GM13976 (cell line): ENCODE data around the gene ASPHD1.
"Not testable (repeated sequence)": the region's sequence is repeated elsewhere in the genome, so short reads cannot be mapped to it uniquely, and the experiment has no call there.

ENCODE experiments used
- DNase-seq: peaks from one replicate; pipeline ENCODE4 v3.0.0; 2012; ENCODE audit warnings: low spot score
- CTCF ChIP-seq: IDR thresholded peaks from 2 replicates; pipeline ENCODE4 v1.5.1; 2012; ENCODE audit warnings: borderline replicate concordance, mild to moderate bottlenecking; ENCODE audit not compliant: insufficient read depth; ENCODE audit errors: extremely low read depth, missing control alignments, control extremely low read depth
- in situ Hi-C: fragments of 300-500 bp; cut with MboI; formaldehyde crosslinking; loops from one replicate; pipeline ENCODE4 v1.12.0; 2022; ENCODE audit warnings: low sequenced_read_pairs, mixed read lengths, inconsistent platforms; ENCODE audit not compliant: unreplicated experiment

The ASPHD1 gene

DNA sequence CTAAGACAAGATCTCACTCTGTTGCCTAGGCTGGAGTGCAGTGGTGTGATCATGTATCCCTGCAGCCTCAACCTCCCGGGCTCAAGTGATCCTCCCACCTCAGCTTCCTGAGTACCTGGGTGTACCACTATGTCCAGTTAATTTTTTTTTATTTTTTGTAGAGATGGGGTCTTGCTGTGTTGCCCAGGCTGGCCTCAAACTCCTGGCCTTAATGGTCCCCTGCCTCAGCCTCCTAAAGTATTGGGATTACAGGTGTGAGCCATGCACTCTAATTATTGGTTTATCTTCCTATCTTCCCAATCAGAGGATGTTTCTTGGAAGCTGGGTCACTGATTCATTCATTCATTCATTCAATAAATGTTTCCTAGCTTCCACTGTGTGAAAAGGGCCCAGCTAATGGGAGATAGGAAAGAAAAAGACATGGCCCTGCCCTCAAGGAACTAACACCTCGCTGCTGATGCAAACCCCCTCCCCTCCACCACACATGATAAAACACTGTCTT lies 8.5 kb downstream of the ASPHD1 start:
- in situ Hi-C loops: no loop called here
- DNase-seq: no peak
- no peak for TF ChIP-seq CTCF

GRCh38 chr16:29909391-29909790 lies 9.1 kb downstream of the ASPHD1 start:
- no peak for TF ChIP-seq CTCF
- no peak for DNase-seq
- in situ Hi-C loops: no loop called here

DNA sequence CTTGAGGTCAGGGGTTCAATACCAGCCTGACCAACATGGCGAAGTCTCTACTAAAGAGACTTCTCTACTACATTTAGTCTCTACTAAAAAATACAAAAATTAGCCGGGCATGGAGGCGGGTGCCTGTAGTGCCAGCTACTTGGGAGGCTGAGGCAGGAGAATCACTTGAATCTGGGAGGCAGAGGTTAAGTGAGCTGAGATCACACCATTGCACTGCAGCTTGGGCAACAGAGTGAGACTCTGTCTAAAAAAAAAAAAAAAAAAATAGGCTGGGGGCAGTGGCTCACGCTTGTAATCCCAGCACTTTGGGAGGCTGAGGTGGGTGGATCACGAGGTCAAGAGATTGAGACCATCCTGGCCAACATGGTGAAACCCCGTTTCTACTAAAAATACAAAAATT lies 9.6 kb downstream of the ASPHD1 start:
- in situ Hi-C loops: loop anchor here (10.0 kb wide), 1 partner anchor 65 kb away; the partner anchor contains the start of gene TAOK2
- not testable (repeated sequence) for DNase-seq

GRCh38 chr16:29910819-29911675 lies 10.8 kb downstream of the ASPHD1 start:
- no peak for DNase-seq
- TF ChIP-seq CTCF: no peak
- in situ Hi-C loops: loop anchor here (10.0 kb wide), 1 partner anchor 64 kb away; the partner anchor contains the start of gene TAOK2

- no peak for TF ChIP-seq CTCF
- in situ Hi-C loops: loop anchor here (10.0 kb wide), 1 partner anchor 63 kb away; the partner anchor contains the start of gene TAOK2
- no peak for DNase-seq
Observed at GRCh38 chr16:29911676-29912010, 11.4 kb downstream of the ASPHD1 start.

DNA sequence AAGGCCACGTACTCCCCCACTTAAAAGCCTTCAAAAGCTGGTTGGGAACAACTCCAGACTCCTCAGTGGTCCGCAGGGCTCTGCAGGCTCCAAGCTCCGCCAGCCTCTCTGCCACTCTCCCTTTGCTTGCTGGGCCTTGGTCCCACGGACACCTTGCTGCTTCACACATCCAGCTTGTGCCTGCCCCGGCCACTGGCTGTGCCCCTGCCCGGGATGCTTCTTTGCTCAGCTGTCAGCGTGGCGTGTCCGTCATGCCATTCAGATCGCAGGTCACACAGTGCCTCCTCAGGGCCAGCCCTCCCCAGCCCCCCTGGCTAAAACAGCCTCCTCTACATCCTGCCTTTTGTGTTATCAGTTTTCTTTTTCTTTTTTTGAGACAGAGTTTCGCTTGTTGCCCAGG lies 11.8 kb downstream of the ASPHD1 start:
- TF ChIP-seq CTCF: no peak
- in situ Hi-C loops: loop anchor here (10.0 kb wide), 1 partner anchor 63 kb away; the partner anchor contains the start of gene TAOK2
- no peak for DNase-seq

GRCh38 chr16:29913514-29913913 lies 13.2 kb downstream of the ASPHD1 start:
- no peak for TF ChIP-seq CTCF
- in situ Hi-C loops: loop anchor here (10.0 kb wide), 1 partner anchor 61 kb away; the partner anchor contains the start of gene TAOK2

More at GRCh38 chr16:29913514-29913913, 13.2 kb downstream of the ASPHD1 start:
- no peak for DNase-seq
